Activated gamma-delta T cell treated with Interleukin-2 at 50 U/mL for 16 hours (primary cell): ENCODE data around the gene ADCY1.

Experiments used
- DNase-seq: peaks from one replicate; pipeline ENCODE4 v3.0.0-alpha.2; 2020

Gene ADCY1

DNA sequence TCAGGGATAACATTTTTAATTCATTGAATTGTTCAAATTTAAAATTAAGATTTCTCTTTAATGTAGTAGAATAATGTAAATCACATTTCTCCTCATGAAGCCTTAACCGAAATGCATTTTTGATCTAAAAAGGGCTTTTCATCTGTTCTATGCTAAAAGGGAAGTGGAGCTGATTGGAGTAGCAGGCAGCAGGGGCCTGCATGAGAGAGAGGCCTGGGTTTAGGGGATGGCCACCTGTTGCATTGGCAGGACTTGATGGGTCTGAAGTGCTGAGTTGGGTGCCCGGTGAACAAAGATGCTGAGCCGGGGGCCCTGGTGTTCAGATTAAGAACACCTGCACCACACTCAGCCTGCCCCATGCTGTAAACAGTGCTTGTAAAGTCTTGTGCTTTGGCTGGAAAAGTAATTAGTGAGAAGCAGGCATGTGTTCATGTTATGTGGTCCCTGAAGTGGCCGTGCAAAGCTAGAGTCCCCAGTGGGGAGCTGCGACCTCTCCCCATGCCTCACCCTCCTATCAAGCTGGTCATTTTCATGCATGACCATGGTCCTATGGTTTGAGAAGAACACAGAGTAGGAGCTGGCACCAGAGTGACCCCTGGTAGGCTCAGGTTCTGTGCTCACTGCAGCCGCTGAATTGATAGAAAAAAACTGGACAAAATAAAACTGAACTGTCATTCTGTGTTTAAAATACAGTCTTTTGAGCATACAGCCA lies 124.3 kb downstream of the ADCY1 start:
- no peak for DNase-seq

DNA sequence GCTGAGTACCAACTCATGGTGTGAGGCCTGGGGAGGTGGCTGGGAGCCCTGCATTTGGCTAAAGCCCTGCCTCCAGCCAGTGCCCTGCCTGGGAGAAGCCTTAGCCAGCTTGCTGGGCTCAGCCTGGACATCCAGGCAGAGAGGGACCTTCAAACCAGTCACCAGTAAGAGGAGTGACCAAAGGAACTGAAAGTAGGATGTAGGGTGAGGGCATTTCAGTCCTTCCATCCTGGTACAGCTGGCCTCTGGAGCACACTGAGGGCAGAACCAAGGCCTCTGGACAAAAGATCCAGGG lies 124.8 kb downstream of the ADCY1 start:
- DNase-seq = no peak

DNA sequence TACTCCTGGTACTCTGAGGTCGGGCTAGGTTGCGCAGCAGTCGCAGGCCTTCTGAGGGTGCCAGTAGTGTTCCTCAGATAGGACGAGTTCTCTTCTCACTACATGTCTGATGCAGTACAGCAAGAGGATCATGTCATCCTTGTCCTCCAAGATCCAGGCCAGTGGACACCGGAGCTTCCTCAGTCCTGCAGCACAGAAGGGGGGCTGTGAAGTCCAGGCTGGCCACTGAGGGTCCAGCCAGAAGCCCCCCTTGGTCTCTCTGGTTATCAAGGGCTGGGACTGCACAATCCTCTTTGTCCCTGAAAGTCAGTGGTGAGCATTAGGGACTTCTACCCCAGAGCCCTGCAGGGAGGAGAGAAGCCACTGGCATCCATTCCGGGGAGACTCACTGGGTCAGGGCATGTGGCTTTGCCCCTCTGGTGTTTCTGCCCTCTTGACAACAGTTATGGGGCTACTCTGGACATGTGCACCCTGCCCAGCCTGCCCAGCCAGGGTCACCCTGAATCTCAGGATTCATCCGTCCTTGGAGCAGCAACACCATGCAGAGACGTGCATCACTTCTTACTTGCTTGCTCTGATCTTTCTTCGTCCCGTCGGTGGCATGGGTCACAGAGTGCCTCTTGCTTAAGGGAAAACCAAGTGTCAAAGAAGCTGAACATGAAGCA lies 125.7 kb downstream of the ADCY1 start:
- DNase-seq = no peak

DNA sequence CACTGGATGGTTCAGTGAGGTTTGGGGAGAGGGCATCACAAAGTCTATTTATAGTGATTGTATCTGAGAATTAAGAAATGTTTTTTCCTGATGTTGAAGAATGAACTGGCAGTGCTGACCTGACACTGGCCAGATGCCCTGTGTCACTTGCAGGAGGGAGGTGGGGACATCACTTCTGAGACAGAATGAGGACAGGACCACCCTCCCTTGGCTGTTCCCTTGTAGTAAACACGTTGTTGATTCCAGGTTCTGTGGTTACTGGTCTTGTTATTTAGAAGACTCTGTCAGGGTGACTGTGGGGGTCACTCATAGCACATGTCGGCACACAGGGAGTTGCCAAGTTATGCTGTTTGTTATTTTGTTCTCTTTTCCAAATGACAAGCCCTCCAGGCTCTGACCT lies 126.4 kb downstream of the ADCY1 start:
- DNase-seq = no peak

DNA sequence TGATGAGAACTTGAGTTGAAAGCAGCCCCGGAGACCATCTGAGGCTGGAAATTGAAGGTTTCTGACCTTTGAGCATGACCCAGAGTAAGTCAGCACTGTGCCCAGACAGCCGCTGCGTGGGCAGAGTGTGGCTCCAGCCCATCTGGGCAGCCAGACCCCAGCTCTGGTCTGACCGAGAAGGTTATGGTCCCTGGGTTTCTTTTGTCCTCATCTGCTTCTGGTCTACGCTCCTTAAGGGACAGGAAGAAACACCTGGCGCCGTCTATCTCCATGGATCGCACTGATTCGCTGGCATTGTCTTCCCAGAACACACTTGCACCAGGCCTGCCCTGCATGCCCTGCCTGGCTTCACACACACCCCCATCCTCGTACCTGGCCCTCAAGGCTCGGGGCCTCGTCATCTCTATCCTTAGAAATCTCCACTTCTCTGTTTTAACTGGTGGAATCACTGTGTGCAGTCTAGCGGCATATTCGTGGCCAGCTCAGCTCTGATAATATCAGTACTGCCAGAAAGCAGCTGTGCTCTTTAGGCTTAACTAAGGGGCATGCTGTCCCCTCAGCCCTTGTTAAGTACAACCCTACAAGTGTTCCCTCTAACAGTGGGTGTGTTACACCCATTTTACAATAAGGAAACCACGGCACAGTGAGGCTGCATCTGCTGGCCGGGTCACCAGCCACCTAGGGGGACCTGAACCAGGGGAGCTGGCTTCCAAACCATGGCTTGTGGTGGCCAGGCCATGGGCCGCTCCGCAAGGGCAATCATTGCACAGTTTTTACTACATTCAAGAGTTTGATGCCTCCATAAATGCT lies 127.7 kb downstream of the ADCY1 start:
- no peak for DNase-seq

DNA sequence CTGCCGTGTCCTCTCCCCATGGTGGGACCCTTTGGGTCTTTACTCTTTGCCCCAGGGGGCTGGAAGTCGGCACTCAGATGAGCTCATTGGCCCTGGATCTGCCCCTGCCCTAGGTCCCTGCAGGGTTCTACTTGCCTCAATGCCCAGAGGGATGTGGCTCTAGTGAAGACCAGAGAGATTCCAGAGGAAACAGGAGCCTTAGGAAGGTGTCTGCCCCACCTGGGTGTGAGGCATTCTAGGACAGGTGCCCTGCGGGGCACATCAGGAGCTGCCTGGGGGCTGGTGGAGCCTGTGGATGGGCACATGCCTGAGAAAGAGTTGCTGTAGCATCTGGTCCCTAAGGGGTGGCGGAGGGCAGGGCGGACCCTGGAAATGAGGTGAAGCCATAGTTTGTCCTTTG lies 128.6 kb downstream of the ADCY1 start:
- DNase-seq = no peak

DNA sequence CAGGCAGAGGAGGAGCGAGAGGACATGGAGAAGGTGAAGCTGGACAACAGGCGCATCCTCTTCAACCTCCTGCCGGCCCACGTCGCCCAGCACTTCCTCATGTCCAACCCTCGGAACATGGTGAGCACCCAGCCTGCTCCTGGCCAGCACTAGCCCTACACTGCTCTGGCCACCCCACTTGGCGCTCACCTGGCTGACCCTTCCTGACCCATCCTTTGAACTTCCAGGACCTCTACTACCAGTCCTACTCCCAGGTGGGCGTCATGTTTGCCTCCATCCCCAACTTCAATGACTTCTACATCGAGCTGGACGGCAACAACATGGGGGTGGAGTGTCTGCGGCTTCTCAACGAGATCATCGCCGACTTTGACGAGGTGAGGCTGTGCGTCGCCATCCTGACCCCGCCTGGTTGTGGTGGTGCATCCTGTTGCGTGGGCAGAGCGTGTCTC lies 129.2 kb downstream of the ADCY1 start:
- DNase-seq = no peak

DNA sequence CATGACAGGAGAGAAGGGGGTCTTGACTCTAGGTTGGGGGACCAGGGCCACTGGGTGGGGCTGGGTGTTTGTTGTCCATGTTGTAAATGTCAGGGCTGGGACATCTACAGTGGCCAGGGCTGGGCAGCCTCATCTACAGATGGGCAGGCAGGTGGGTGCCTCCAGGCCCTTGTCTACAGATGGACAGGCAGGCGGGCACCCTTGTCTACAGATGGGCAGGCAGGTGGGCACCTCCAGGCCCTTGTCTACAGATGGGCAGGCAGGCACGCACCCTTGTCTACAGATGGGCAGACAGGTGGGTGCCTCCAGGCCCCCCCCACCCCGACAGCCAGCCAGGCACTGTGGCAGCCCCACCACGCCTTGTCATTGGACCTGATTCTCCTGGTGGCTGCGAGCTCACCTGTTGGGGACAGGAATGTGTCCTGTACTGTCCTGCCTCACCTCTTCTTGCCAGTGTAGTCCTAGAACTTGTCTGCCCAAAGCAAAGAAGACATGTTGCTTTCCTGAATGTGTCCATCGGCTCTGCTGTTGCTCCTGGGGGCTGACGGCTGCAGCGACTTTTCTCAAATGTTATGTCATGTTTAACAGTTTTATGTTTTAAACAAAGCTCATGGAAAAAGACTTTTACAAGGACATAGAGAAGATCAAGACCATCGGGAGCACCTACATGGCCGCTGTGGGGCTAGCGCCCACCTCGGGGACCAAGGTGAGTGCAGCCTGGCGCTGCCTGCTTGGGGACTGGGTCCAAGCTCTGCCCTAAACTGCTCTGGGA lies 129.9 kb downstream of the ADCY1 start:
- no peak for DNase-seq

DNA sequence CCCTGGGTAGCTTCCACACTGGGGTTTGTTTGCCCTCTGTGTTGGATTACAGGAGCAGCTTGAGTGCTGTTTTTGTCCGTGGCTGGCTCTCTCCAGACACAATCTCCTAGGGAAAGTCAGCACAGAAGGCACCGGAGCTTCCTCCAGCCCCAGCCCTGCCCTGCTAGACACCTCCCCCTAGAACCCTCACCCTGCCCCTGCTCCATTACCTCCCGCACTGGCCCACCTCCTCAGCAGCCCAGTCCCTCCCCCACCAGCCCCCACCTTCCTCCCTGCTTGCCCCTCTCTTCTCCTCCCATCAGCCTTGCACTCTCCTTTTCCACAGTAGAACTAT lies 130.5 kb downstream of the ADCY1 start:
- DNase-seq = no peak

DNA sequence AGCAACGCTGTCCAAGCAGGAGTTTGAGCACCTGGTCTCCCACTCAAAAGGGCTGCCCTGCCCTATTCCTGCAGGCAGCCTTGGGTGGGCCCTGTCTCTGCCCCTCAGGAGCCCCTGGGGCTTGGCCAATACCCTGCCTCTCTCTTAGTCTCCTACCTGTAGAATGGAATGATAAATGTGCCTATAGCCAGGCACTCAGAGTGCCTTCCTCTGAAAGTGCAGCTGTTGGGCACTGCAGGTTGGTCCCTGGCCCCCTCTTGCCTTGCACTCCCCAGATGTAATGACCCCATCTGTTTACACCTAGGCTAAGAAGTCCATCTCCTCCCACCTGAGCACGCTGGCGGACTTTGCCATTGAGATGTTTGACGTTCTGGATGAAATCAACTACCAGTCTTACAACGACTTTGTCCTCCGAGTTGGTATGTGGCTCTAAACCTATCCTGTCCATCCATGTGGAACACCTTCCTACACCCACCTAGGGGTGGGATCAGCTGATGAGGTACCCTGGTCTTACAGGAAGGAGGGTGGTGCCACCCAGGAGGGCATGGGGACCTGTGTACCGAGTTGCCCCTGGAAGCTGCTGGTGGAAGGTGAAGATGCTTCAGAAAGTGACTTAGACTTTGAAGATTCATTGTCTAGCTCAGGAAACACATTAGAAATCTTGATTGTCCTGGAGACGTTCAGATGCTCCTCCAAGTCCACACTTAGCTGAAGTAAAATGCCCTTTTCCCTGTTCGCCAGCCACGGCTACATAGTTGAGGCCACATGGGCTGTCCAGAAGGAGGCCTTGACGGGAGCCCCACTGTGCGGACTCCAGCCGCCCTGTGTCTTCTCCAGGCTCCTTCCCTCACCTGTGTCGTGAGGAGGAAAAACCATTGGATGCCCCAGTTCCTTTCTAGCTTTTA lies 134.1 kb downstream of the ADCY1 start:
- DNase-seq = no peak

DNA sequence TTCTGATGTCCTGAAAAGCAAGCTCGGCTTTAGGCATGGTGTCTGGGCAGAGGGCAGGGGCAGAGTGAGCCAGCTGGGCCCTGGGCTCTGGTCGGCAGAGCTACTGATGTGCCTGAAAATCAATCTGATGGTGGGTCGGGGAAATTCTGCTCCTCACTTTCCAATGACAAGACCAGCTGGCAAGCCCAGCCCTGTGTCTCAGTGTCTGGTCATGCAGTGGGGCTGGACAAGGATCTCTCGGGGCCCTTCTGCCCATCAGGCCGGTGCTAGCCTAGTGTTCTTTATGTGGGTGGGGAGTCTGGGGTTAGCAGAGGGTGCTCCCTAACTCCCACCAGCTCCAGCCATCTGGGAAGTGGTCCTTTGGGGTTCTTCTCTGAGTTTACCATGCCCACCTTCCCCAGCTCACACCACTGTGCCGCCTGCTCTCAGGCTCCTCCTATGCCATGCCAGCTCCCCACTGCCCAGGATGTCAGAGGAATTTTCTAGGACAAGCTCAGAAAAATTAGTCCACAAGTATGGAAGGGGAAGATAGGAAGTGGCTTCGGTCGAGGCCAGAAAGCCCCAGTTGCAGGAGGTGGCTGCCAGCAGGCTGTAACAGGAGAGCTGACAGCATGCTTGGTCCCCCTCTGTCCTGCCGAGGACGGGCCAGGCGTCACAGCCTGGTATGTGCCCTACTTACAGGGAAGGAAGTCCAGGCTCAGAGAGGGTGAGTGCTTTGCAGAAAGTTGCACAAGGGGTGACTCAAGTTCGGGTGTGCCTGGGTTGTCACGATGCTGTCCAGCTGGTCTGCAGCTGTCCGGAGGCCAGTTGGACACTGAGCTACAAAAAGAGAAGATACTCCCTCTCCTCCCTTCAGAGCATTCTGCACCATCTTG lies 135.2 kb downstream of the ADCY1 start:
- DNase-seq = no peak

DNA sequence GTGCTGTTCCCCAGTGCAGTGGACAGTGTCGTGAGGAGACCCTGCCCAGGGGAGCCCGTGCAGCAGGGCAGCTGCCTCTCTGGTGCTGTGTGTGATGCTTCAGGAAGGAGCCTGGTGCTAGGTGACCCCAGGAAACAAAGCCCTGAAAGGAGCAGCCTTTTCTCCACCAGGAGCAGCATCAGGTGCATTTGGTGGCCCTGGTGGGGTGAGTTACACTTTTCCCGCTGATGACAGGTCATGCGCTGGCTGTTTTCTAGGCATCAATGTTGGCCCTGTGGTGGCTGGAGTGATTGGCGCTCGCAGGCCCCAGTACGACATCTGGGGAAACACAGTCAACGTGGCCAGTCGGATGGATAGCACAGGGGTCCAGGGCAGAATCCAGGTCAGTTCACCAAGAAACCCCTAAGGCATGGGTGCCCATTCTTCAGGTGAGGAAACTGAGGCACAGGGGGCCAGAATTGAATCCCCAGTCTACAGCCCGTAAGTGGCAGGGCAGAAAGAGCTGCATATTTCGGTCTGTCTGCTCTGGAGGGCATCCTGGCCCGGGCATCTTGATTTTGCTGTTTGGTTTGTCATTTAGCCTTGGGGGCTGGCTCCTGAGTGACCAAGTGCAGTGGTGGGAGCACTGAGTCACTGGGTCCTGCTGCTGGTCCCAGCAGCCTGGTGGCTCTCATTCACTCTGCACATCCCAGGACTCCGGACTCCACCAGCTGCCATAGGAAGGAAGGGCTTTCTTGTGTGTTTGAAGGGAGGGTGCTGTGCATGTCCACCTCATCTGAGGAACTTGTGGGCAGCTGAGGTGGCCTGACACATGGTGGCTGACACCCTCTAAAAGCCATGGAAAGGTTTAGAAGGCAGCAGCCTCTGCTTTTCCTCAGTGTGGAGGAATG lies 136.3 kb downstream of the ADCY1 start:
- no peak for DNase-seq

DNA sequence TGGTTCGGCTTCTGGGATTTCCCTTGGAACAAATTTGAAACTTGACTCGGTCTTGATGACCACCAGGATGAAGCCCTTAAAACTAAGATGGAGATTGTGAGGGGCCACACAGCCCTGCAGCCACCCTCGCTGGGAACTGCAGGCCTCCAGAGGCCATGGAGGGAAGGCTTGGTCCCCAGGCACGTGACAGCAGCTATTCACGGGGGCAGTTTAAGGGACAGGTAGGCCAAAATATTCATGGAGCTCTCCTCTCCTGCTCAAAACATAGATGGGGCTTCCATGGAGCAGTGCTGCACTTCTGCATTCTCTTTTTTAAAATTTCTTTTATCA lies 137.0 kb downstream of the ADCY1 start:
- no peak for DNase-seq

DNA sequence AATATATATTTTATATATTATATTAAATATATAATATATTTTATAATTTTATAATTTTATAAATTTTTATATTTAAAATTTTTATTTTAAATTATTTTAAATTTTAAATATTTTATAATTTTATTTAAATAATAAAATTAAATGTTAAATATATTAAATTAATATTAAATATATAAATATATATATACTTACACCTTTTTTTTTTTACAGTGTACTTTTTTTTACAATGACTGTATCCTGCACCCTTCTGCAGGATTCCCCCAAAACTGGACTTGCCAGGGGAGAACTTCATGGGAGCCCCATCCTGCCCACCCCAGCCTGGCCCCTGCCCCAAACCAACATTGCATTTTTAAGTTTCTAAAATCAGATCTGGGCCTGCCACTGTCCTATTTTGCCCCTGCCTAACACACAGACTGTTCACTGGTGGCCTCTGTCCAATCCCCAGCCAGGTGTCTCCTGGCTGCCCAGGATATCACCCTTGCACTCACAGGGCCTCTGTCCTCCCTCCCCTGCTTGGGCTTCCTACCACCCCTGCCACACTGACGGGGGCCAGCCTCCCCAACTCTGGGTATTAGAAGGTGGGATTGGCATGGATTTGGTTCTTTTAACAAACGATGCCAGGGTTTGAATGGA lies 138.0 kb downstream of the ADCY1 start:
- no peak for DNase-seq

DNA sequence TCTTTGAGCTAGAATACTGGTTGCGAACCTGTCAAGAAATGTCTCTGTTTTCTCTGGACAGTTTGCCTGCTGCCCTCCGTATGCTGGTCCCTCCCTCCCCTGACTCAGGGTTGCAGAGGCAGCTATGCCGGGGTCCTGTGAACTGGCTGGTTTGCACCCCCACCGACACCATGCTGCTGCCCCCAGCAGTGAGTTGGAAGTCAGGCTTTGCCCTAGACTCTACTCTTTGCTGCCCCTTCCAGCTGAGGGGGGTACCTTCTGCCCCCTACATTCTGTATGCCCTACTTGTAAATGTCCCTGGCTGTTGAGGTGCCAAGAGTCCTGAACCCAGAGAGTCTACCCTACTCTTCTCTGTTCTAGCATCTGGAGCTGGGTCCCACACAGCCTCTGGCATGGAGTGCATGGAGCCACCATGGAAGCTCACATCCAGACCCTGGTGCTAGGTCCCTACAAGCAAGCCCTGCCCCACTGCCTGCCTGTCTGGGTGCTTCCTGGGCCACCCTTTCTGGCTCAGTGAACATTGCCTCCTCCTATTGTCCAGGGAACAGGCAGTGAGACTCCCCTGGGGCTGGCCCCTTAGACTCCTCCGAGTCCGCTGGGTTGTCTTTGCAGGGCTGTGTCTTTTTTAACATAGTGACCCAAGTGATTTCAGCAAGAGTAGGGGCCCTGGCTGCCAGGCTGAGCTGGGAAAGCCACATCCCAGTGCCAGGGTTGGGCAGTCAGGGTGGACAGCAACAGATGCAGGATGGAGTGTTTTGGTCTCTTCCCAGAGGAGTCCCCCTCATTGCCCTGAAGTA lies 138.9 kb downstream of the ADCY1 start:
- no peak for DNase-seq

DNA sequence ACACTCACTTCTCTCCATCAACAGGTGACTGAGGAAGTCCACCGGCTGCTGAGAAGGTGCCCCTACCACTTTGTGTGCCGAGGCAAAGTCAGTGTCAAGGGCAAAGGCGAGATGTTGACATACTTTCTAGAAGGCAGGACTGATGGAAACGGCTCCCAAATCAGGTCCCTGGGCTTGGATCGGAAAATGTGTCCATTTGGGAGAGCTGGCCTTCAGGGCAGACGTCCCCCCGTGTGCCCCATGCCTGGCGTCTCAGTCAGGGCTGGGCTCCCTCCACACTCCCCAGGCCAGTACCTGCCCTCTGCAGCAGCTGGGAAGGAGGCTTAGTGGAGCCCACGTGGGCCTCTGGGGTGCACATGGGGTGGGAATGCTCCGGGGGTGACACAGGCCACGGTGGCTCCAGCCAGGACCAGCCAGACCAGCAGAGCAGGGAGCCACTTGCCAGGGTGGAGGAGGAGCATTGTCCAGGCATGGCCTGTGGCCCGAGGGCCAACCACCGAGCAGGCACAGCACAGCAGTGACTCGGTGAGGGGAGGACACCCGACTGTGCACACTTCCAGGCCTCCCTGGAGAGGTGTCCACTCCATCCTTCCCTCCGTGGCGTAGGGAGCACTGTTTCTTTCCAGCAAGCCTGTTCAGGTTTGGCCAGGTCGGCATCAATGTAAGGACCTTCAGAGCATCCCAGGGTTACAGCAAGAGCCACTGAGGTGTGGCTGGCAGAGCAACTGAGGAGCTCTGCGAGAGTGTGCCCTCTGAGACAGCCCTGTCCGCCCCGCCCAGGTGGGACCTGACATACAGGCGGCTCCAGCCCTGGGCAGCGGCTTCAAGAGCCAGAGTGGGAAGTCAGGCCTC lies 139.7 kb downstream of the ADCY1 start:
- DNase-seq = no peak

DNA sequence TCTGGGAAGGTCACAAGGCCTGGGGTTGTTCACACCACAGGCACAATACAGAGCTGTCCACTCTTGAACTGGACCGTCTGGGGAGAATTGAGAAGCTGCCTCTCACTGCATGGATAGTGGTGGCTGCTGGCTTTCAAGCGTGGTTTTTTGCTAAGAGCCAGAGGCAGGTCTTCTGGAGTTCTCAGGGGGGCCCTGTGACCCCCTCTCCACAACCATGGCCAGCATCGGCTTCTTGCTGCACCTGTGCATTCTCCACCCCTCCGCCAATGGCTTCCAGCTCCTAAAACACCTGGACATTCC lies 140.3 kb downstream of the ADCY1 start:
- no peak for DNase-seq
